Esophagus muscularis mucosa (tissue), 4 donors: ENCODE results near the gene EYA2.

Experiments
- CTCF ChIP-seq, 3 experiments: fragments of 200-600 bp in 2 of 3; fragments of 450-650 bp in 1 of 3; sonication (generic) in 2 of 3; IDR thresholded peaks; one replicate each; pipeline ENCODE4 v1.5.1; 2017 to 2019; ENCODE audit warnings: antibody characterized with exemption in 3 of 3, mild to moderate bottlenecking in 2 of 3, moderate library complexity in 1 of 3
- EP300 ChIP-seq: sonication (generic); formaldehyde crosslinking; IDR thresholded peaks from one replicate; pipeline ENCODE4 v1.6.1; 2017; ENCODE audit warnings: antibody characterized with exemption
- POLR2A ChIP-seq: fragments of 450-650 bp; IDR thresholded peaks from one replicate; pipeline ENCODE4 v1.6.1; 2017; ENCODE audit warnings: antibody characterized with exemption, moderate library complexity, mild to moderate bottlenecking, low read depth
- POLR2AphosphoS5 ChIP-seq, 2 donors: sonication (generic); formaldehyde crosslinking; IDR thresholded peaks; one replicate each; pipeline ENCODE4 v1.6.1; 2017; ENCODE audit warnings: antibody characterized with exemption in 2 of 2

DNA sequence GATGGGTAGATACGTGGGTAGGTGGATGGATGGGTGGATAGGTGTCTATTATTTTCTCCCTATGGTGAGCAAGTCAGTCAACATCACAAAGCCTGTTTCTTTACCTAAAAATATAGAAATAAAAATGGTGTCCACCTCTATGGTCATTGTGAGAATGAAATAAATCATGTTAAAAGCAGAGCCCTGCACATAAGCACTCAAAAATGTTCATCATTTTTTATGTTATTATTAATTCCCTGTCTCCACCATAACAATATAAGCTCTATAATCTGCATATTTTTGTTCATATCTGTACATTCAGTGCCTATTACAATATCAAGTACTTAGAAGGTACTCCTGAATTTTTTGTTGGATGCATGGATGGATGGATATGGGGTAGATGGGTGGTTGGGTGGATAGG is 284.2 kb downstream of the EYA2 start:
- TF ChIP-seq CTCF (IDR thresholded peaks at IDR 0.05) (no peak), POLR2A (no peak), POLR2AphosphoS5 (IDR thresholded peaks at IDR 0.05) (no peak), EP300 (no peak)
